Activated T-cell treated with anti-CD3 and anti-CD28 coated beads for 48 hours (primary cell): Measurements from ENCODE around the gene PCSK2.

Experiments used
- DNase-seq: peaks from one replicate; pipeline ENCODE4 v3.0.0-alpha.2; 2020; ENCODE audit warnings: low read depth

The PCSK2 gene

GRCh38 chr20:17481661-17482060, 254.8 kb downstream of the PCSK2 start:
- DNase-seq = no peak

DNA sequence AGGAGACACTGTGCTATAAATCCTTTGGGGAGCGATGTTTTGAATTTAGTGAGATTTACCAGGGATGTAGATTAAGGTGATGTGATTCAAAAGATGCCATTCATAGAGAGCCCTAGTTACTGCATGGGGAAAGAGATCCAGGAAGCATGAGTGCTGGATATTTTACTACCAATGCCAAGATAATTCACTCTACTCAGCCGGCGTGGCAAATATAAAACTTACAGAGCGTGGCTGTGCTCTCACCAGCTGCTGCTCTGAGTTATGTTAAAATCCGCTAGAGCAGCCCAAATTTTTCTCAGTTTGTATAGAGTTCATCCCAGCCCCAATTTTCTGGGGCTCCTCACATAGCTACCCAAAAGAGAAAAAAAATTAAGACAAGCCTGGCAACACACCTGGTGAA, 255.7 kb downstream of the PCSK2 start:
- DNase-seq = no peak

DNA sequence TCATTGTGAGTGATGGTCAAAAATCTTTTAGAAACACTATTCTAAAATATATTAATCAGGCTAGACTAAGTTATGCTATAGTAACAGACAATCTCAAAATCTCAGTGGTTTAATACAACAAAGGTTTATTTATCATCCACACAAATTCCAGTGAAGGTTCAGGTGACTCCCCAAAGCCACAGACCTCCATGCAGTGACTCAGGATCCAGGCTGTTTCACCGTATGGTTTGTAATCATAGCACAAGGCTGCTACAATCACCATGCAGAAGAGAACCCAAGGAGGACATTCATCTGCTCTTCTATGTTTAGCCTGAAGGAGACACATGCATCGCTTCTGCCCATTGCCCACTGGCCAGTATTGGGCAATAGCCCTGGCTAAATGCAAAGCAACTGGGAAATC, 258.2 kb downstream of the PCSK2 start:
- no peak for DNase-seq

GRCh38 chr20:17488916-17489600, 262.2 kb downstream of the PCSK2 start:
- DNase-seq = no peak

GRCh38 chr20:17490501-17490900, 263.7 kb downstream of the PCSK2 start:
- no peak for DNase-seq

DNA sequence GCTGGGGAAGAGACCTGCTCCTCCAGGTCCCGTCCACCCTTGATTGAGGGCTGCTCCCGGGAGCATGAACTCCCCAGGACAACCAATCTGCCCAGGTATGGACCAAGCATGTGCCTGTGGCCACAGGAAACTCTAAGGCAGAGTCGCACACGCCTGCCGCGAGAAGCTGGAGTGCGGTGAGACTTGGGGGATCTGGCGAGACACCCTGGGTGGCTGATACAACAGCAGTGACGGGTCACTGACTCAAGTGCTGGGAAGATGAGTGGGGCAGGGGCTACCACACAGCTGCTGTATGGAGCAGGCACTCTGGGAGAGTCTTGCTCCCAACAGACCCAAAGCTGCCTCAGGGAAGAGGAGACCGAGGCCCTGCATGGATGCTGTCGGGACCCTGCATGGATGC, 264.2 kb downstream of the PCSK2 start:
- no peak for DNase-seq

- DNase-seq = no peak
Measured at GRCh38 chr20:17491488-17491887, 264.6 kb downstream of the PCSK2 start.

DNA sequence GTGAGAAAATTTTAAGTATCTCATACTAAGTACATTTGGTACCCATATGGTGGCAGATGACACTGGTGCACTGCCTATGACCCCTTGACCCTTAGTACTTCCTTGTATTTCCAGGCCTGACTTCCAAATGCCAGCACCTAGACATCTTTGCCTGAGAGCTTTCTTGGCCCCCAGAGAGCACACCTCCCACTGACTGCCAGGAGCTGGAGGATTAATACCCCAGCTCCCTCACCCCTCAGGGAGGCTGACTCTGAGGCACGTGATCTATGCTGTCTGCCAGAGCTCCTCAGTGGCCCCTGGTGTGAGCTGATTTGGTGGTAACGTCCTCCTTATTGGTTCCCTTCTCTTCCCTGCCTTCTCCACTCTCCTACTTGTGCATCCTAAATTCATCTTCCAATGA, 266.3 kb downstream of the PCSK2 start:
- no peak for DNase-seq

GRCh38 chr20:17494201-17494600, 267.4 kb downstream of the PCSK2 start:
- no peak for DNase-seq

DNA sequence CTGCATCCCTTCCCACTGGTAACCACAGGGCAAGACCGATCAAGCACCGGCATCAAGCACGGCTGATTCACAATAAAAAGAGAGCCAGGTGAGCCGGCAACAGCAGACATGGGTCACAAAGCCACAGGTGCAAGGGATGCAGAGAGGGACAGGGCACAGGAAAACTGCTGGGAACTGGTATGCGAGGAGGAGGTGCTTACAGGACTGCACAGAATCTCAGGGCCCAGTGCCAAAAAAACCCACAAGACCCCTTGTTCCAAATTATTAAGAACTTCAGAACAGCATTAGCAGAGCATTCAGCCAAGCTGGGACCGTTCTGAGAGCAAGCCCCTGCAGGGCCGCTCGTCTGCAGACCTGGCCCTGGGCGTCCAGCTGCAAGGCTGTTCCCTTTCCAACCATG, 269.0 kb downstream of the PCSK2 start:
- DNase-seq = no peak

DNA sequence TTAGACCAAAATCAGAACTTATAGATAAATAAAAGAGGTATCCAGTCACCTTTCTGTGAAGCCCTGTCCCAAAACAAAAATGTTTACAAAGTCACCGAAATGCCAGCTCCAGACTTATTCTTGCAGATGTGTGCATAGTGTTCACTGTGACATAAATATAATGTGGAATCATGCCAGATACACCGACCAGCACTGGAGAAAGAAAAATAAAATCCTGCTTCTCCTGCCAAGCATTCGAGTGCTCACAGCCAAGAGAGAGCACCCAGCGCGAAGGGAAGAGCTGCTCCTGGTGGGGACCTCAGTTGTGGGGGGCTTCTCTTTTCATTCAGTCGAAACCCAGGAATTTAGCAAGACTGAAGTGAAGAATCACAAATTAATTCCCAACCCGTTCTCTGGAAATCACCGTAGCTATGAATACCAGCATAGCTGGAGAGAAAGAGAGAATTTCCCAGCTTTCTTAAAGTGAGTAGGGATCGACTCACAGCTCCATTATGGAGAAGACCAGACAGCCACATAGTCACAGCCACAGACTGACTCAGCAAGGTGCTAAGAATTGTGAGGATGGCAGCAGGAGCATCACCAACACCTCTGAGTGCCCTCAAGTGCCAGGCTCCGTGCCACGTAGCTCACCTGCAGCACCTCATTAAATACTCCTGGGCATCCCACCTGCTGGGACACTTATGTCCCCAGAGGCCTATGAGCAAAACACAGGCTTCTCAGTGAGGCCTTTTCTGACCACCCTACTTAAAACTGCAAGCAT, 271.2 kb downstream of the PCSK2 start:
- DNase-seq = no peak

DNA sequence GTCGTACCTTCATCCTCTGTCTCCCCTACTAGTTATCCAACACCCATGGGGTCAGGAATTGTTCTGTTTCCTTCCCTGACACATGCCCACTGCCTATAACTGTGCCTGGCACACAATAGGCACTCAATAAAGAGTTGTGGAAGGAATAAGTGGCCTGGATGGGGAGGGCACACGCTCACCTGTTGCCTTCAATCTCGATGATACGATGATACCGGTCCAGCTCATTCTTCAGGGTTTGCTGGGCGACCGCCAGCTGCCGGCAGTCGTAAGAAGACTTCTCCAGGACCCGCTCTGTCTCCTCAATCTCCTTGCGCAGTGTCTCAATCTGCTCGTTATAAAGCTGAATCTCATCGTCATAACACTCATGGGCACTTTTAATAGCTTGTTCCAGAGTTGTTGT, 271.8 kb downstream of the PCSK2 start:
- DNase-seq = no peak

DNA sequence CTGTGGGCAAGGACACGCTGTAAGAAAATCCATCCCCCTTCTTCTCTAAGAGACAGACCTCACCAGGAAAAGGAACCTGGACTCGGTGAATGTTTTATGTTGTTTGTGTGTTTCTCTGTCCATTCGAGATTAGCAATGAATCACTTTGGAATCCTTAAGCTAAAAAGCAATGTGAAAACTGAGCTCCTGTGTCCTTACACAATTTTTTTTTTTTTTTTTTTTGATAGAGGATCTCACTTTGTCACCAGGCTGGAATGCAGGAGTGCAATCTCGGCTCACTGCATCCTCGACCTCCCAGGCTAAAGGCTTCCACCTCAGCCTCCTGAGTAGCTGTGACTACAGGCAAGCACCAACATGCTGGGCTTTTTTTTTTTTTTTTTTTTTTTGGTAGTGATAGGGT, 272.2 kb downstream of the PCSK2 start:
- DNase-seq = no peak

- no peak for DNase-seq
Measured at GRCh38 chr20:17500271-17500670, 273.4 kb downstream of the PCSK2 start.

DNA sequence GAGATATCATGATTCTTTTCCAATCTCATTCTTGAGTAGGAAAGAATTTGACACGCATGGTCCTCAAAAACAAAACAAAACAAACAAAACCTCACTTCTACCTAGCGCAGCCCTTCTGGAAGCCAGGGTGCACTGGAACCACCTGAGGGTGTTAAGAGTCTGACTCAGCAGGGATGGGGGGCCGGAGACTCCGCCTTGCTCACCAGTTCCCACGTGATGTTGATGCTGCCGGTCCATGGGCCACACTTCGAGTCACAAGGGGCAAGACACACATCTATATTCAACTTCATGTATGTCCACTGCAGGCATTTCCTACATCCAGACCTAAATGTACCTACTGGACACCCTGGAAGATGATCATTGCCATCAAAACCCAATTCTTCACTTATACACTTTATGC, 274.0 kb downstream of the PCSK2 start:
- no peak for DNase-seq

GRCh38 chr20:17501701-17502100, 274.9 kb downstream of the PCSK2 start:
- no peak for DNase-seq

DNA sequence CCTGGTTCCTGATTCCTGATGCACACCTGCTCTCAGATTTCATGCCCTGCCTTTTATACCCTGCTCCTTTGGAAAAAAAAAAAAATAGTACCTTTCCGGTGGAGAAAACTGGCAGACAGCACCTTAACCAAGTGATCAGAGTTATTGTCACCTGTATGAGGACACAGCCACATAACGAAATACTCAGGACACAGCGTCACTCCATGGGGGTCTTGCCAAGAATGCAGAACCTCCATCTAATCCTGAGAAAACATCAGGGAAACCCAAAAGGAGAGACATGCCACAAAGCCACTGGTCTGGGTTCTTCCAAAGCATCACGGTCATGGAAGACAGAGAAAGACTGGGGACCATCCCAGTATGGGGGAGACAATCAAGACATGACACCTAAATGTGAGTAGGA, 275.3 kb downstream of the PCSK2 start:
- no peak for DNase-seq

DNA sequence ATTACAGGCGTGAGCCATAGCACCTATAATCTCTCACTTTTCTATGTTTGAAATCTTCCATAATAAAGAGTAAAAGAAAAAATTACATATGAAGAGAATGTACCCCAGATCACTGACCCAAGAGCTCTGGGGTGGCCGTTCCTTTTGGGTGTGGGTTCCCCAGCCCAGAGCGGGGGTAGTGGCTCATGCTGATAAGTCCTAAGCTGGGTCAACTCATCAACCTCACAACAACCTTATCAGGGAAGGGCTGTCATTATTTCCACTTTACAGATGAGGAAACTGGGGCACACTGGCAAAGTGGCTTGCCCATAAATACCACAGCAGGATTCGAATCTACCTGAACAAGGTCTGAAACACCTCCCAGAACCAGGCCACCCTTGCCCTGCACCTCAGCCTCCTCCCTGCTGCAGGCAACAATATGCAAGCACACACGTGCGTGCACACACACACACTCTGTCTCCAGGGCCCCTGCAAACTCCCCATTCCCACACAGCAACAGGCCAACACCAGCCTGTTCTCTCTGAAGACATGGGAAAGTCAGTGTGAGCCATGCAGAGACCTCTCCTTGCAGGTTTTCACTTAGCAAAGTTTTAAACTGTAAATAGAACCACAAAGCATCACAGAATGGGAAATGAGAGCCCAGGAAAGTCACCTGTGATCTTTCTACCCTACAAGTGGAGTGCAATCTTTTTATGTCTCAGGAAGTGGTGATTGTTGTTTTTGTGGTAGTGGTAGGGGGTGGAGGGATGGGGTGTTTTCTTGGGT, 276.6 kb downstream of the PCSK2 start:
- DNase-seq = no peak

DNA sequence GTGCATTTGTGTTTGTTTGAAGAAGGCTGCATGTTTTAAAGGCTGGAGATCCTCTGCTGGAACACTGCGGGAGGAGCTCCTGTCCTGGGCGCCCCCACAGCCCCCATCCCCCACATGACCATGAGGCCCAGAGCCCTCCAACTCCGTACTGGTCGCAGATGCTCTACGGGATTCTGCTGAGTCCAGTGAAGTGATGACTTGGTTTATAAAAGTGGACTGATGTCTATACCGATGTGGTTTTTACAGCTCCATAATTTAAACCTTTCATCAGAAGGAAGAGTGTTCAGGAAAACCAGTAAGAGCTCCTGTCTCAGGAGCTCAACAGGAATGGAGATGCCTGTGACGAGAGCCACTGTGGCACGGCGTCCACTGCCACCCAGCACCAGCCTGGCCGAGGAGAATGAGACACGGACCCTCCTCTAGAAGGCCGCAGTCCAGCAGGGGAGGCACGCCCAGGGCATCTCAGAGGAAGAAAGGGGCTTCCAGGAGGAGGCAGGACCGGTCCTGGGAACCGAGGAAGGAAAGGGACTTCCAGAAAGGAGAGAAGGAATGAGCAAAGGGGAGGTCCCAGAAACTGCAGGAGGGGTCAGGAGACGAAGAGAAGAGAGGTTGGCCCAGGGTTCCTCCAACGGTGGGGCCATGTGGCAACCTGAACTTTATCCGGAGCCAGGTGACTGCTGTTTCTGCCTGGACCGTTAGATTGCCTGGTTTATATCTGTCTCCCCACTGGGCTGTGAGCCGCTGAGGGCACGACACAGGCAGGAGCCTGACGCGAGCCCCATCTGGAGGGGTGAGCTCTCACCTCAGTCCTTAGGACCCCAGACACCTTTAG, 277.4 kb downstream of the PCSK2 start:
- DNase-seq = no peak

GRCh38 chr20:17504898-17505635, 278.2 kb downstream of the PCSK2 start:
- DNase-seq = peak; percentile 43
